Epithelial cell of proximal tubule (primary cell): ENCODE data around the gene FAH. TPM values are rescaled to one million over a fixed set of nuclear protein-coding genes. Genes with fewer than 3 reads are reported as not detected.
A peak's percentile ranks its signal among the peaks of the same experiment; 100 is the strongest.

Experiments used
- DNase-seq: peaks from one replicate; pipeline ENCODE4 v3.0.0-alpha.2; 2011; ENCODE audit warnings: low read depth
- H3K4me3 ChIP-seq: 2 replicates; pipeline ENCODE4 v1.5.1; 2011; ENCODE audit warnings: low read depth, mild to moderate bottlenecking, low read length
- total RNA-seq: library from RNA; depleted of rRNA; stranded (reverse); fragments of >200 nt; gene quantifications from 2 replicates; pipeline ENCODE4 v1.2.3, GENCODE V29; 2015
- TF ChIP-seq, protein P1 (sequence below): conservative IDR thresholded peaks from 2 replicates; pipeline ENCODE4 v1.5.1; 2012; ENCODE audit warnings: low read depth, mild to moderate bottlenecking, low read length

The FAH gene
- total RNA-seq, 1 donor from 2014 or later: 20.4 TPM

DNA sequence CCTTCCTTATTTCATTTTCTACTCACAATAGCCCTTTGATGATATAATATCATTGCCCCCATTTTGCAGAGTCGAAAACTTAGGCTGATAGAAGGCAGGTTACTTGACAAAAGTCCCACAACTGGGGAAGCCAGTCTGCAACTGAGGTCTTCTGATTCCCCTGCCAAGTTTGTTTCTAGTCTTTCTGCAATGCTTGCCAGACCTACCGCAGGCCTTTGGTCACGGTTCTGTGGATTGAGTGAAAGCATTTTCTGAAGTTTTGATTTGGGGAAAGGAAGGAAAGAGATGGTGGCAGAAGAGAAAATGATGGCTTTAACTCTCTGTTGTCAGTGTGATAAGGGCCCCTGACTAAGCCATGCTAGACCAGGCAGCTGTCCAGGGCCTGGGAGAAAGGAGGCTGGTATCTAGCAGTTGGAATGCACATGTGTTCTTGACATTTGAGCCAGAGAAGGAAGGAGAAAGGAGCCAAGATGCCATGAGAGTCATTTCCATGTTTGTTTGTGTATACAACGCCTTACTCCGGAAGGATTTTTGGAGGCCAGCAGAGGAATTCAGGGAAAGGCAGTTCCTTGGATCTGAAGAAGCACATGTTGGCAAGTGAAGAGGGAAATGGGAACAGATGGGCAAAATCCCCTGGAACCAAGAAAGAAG, 29.9 kb downstream of the FAH start:
- DNase-seq: no peak
- H3K4me3 ChIP-seq: no peak overlapping the region
- TF ChIP-seq, protein P1, sequence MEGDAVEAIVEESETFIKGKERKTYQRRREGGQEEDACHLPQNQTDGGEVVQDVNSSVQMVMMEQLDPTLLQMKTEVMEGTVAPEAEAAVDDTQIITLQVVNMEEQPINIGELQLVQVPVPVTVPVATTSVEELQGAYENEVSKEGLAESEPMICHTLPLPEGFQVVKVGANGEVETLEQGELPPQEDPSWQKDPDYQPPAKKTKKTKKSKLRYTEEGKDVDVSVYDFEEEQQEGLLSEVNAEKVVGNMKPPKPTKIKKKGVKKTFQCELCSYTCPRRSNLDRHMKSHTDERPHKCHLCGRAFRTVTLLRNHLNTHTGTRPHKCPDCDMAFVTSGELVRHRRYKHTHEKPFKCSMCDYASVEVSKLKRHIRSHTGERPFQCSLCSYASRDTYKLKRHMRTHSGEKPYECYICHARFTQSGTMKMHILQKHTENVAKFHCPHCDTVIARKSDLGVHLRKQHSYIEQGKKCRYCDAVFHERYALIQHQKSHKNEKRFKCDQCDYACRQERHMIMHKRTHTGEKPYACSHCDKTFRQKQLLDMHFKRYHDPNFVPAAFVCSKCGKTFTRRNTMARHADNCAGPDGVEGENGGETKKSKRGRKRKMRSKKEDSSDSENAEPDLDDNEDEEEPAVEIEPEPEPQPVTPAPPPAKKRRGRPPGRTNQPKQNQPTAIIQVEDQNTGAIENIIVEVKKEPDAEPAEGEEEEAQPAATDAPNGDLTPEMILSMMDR: no peak

DNA sequence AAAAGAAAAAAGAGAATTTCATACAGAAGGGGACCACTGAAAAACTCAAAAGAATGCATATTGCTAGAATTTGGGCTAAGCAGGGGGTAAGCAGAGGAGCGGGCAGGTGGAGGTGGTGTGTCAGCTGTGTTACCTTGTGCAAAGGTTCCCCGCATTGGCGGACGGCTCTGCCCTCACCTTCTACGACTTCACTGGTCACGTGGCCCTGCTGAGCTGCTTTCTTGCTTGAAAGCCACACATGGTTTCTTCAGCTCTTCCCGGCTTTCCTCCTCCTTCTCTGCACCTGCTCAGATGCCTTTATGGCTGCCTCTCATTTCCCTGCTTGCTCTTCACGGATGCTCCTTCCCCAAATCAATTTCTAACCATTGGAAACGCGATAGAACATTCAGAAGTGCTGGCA, 30.5 kb downstream of the FAH start:
- TF ChIP-seq, protein P1: no peak
- H3K4me3 ChIP-seq: no peak overlapping the region
- no peak for DNase-seq

DNA sequence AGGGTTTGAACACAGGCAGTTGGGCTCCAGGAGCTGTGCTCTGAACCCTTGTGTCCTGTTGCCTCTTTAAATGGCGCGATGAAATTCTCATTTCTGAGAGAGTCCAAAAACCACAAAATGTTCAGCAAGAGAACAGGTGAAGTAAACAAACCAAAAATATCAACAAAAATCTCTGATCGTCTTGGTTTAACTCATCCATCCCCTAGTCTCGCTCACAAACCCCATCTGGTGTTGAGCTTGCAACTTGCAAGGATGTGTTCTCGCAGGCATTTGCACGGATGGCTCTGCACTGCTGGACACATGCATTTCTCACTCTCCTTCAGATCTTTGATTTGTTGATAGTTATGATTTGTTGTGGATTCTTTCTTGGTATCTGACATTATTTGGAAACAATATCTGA, 31.1 kb downstream of the FAH start:
- TF ChIP-seq, protein P1: peak; percentile 19
- no peak for DNase-seq
- H3K4me3 ChIP-seq: no peak overlapping the region

DNA sequence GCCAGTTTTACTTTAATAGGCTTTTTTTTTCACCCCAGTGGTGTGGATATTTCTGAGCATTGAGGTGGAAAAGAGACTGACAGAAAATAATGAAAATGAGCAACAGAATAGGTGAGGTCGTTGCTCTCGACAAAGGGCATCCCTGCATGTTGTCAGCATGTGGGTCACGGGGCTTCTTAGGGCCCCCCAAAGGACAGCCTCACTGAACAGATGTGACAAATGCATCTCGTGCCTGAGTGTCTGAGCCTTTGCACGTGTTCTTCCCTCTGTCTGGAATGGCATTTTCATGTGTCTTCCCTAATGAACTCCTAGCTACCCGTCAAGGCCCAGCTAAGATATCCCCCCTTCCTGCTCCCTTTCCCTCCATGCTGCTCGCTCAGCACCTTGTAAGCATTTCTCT, 31.8 kb downstream of the FAH start:
- H3K4me3 ChIP-seq: no peak overlapping the region
- DNase-seq: no peak
- TF ChIP-seq, protein P1: no peak

DNA sequence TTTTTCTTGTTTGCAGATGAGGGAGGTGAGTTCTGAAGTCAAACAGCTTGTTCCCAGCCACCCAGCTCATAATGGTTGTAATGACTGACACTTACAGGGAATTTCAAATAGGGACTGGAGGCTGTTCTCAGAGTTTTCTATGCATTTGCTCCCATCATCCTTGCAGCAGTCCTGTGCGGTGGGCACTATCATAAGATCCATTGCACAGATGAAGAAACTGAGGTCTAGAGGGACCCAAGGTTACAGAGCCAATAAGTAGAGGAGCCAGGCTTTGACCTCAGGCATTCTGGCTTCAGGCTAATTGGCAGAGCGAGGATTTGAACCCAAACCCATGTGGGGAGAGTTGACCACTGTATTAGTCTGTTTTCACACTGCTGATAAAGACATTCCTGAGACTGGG, 32.4 kb downstream of the FAH start:
- no peak for DNase-seq
- TF ChIP-seq, protein P1: no peak
- no peak overlapping the region for H3K4me3 ChIP-seq

DNA sequence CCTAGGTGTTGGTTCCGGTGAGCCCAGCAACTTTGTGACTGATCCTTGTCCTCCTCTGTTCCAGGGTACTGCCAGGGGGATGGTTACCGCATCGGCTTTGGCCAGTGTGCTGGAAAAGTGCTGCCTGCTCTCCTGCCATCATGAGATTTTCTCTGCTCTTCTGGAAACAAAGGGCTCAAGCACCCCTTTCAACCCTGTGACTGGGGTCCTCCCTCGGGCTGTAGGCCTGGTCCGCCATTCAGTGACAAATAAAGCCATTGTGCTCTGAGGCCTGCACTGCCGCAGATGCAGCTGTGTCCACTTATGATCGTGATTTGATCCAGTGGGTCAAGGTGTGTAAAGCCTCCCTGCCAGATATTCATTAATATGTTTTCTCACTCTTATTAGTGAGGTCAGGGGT, 33.3 kb downstream of the FAH start:
- H3K4me3 ChIP-seq: no peak overlapping the region
- no peak for DNase-seq
- TF ChIP-seq, protein P1: no peak

DNA sequence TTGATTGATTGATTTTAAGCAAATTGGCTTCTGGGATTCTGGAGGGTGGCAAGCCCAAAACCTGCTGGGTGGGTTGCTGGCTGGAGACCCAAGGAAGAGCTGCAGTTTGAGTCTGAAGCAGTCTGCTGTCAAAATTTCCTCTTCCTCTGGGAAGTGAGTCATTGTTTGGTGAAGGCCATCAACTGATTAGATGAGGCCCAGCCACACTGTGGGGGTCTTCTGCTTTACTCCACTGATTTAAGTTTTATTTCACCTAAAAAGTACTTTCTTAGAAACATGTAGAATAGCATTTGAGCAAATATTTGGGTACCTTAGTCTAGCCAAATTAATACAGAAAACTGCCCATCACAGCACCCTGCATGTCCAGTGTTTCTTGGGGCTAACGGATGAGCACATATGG, 33.8 kb downstream of the FAH start:
- DNase-seq: no peak
- H3K4me3 ChIP-seq: no peak overlapping the region
- TF ChIP-seq, protein P1: no peak
